Thymus (tissue), 11 donors: ENCODE data around the gene ACSM5. TPM values are rescaled to one million over a fixed set of nuclear protein-coding genes. Genes with fewer than 3 reads are reported as not detected.

Experiments used
- DNase-seq, 9 donors: peaks; one replicate each; pipeline ENCODE4 v3.0.0-alpha.2; 2013; ENCODE audit warnings: low spot score in 9 of 9, low read depth in 6 of 9, missing footprints in 1 of 9
- H3K27ac ChIP-seq, 2 donors: one replicate each; pipeline ENCODE4 v1.5.1; 2013; ENCODE audit warnings: control low read depth in 1 of 2, low read depth in 1 of 2, low read length in 1 of 2, mild to moderate bottlenecking in 1 of 2, moderate library complexity in 1 of 2
- H3K27me3 ChIP-seq, 2 donors: one replicate each; pipeline ENCODE4 v1.5.1; 2013; ENCODE audit warnings: low read length in 1 of 2; ENCODE audit not compliant: control insufficient read depth in 2 of 2, insufficient read depth in 1 of 2
- H3K36me3 ChIP-seq, 2 donors: one replicate each; pipeline ENCODE4 v1.5.1; 2013; ENCODE audit warnings: low read length in 1 of 2, mild to moderate bottlenecking in 1 of 2, moderate library complexity in 1 of 2; ENCODE audit not compliant: control insufficient read depth in 2 of 2, insufficient read depth in 2 of 2
- H3K4me1 ChIP-seq, 2 donors: one replicate each; pipeline ENCODE4 v1.5.1; 2013; ENCODE audit warnings: low read length in 2 of 2; ENCODE audit not compliant: control insufficient read depth in 2 of 2, insufficient read depth in 2 of 2
- H3K4me3 ChIP-seq, 2 donors: one replicate each; pipeline ENCODE4 v1.5.1; 2013; ENCODE audit warnings: low read length in 2 of 2, control low read depth in 1 of 2, mild to moderate bottlenecking in 1 of 2
- H3K9me3 ChIP-seq, 2 donors: one replicate each; pipeline ENCODE4 v1.5.1; 2013; ENCODE audit warnings: low read length in 1 of 2, mild to moderate bottlenecking in 1 of 2; ENCODE audit not compliant: control insufficient read depth in 2 of 2, insufficient read depth in 1 of 2
- WGBS: extraction: QIAGEN DNeasy Blood & Tissue Kit; methylation state at CpG from one replicate; pipeline ENCODE4 v1.1.7; 2013; 5-methylcytosine and 5-hydroxymethylcytosine counted together
- polyA plus RNA-seq: library from polyadenylated mRNA; stranded (reverse); fragments of 200-250 nt; gene quantifications from one replicate; pipeline ENCODE4 v1.2.3, GENCODE V29; 2013
- total RNA-seq: library from RNA; stranded (reverse); fragments of 120-200 nt; gene quantifications from one replicate; pipeline ENCODE4 v1.2.4, GENCODE V29; 2013
- donor health status: healthy.

The ACSM5 gene
- total and polyA plus RNA-seq, 2 donors, result 0.33 to 0.64 TPM

GRCh38 chr16:20396846-20397467, 12.4 kb upstream of the ACSM5 start:
- H3K4me3 ChIP-seq, result no peak overlapping the region
- no peak for DNase-seq
- H3K27me3 ChIP-seq, result no peaks in the 10 kb centered on the region
- H3K27ac ChIP-seq, result no peak overlapping the region
- no peaks in the 10 kb centered on the region for H3K36me3 ChIP-seq
- no peaks in the 10 kb centered on the region for H3K9me3 ChIP-seq
- H3K4me1 ChIP-seq, result no peaks in the 10 kb centered on the region
- WGBS, result 98% methylated on average over 7 of the region's 7 CpGs

GRCh38 chr16:20397468-20398074, 11.8 kb upstream of the ACSM5 start:
- no peaks in the 10 kb centered on the region for H3K9me3 ChIP-seq
- H3K36me3 ChIP-seq, result no peaks in the 10 kb centered on the region
- H3K27me3 ChIP-seq, result no peaks in the 10 kb centered on the region
- WGBS, result 87% methylated on average over 7 of the region's 7 CpGs
- H3K27ac ChIP-seq, result no peak overlapping the region
- H3K4me3 ChIP-seq, result no peak overlapping the region
- H3K4me1 ChIP-seq, result no peaks in the 10 kb centered on the region
- no peak for DNase-seq

GRCh38 chr16:20398603-20399002, 10.7 kb upstream of the ACSM5 start:
- Histone ChIP-seq H3K9me3 (no peaks in the 10 kb centered on the region), H3K4me3 (no peak overlapping the region), H3K27ac (no peak overlapping the region), H3K36me3 (no peaks in the 10 kb centered on the region), H3K27me3 (no peaks in the 10 kb centered on the region), H3K4me1 (no peaks in the 10 kb centered on the region)
- WGBS, result 90% methylated on average over 3 of the region's 3 CpGs
- DNase-seq, result no peak

- no peak overlapping the region for H3K4me3 ChIP-seq
- no peaks in the 10 kb centered on the region for H3K4me1 ChIP-seq
- no peak for DNase-seq
- no peaks in the 10 kb centered on the region for H3K36me3 ChIP-seq
- no peaks in the 10 kb centered on the region for H3K27me3 ChIP-seq
- no peak overlapping the region for H3K27ac ChIP-seq
- no peaks in the 10 kb centered on the region for H3K9me3 ChIP-seq
- WGBS, result 75% methylated on average over 7 of the region's 7 CpGs
Observed at GRCh38 chr16:20399185-20399584, 10.1 kb upstream of the ACSM5 start.

GRCh38 chr16:20401066-20401465, 8.3 kb upstream of the ACSM5 start:
- Histone ChIP-seq H3K4me1 (no peaks in the 10 kb centered on the region), H3K36me3 (no peaks in the 10 kb centered on the region), H3K9me3 (no peaks in the 10 kb centered on the region), H3K27me3 (no peaks in the 10 kb centered on the region), H3K4me3 (no peak overlapping the region), H3K27ac (no peak overlapping the region)
- no peak for DNase-seq
- 69% methylated on average over 2 of the region's 2 CpGs for WGBS

GRCh38 chr16:20401475-20402016, 7.8 kb upstream of the ACSM5 start:
- whole genome bisulfite sequencing, result 79% methylated on average over 8 of the region's 8 CpGs
- Histone ChIP-seq H3K27ac (no peak overlapping the region), H3K36me3 (no peaks in the 10 kb centered on the region), H3K4me3 (no peak overlapping the region), H3K9me3 (no peaks in the 10 kb centered on the region), H3K4me1 (no peaks in the 10 kb centered on the region), H3K27me3 (no peaks in the 10 kb centered on the region)
- DNase-seq, result no peak

GRCh38 chr16:20402651-20403050, 6.7 kb upstream of the ACSM5 start:
- H3K4me1 ChIP-seq, result no peaks in the 10 kb centered on the region
- no peak for DNase-seq
- H3K36me3 ChIP-seq, result no peaks in the 10 kb centered on the region
- no peaks in the 10 kb centered on the region for H3K27me3 ChIP-seq
- WGBS, result 95% methylated on average over 2 of the region's 2 CpGs
- no peak overlapping the region for H3K4me3 ChIP-seq
- H3K27ac ChIP-seq, result no peak overlapping the region
- no peaks in the 10 kb centered on the region for H3K9me3 ChIP-seq

- H3K36me3 ChIP-seq, result no peaks in the 10 kb centered on the region
- no peak for DNase-seq
- no peak within 1 kb of the TSS for H3K27ac ChIP-seq
- H3K9me3 ChIP-seq, result no peaks in the 10 kb centered on the region
- H3K4me3 ChIP-seq, result no peak within 1 kb of the TSS
- WGBS, result 95% methylated on average over 2 of the region's 2 CpGs
- no peaks in the 10 kb centered on the region for H3K4me1 ChIP-seq
- no peaks in the 10 kb centered on the region for H3K27me3 ChIP-seq
Observed at GRCh38 chr16:20404637-20405036, 4.7 kb upstream of the ACSM5 start, which contains the start of gene PDILT. TSS of gene PDILT (minus strand) at chr16:20404737. CDS start at chr16:20399300, 5,437 bp downstream.

GRCh38 chr16:20410121-20410723, 888 bp downstream of the ACSM5 start:
- H3K4me3 ChIP-seq, result no peak overlapping the region
- H3K9me3 ChIP-seq, result no peaks in the 10 kb centered on the region
- H3K4me1 ChIP-seq, result no peaks in the 10 kb centered on the region
- no peaks in the 10 kb centered on the region for H3K27me3 ChIP-seq
- no peak for DNase-seq
- H3K27ac ChIP-seq, result no peak overlapping the region
- no peaks in the 10 kb centered on the region for H3K36me3 ChIP-seq
- 86% methylated on average over 6 of the region's 6 CpGs for WGBS
